ENCODE data around the gene RAB38. TPM values are rescaled to one million over a fixed set of nuclear protein-coding genes. Genes with fewer than 3 reads are reported as not detected.

Gene RAB38
- polyA plus RNA-seq, 1 donor from 2014 or later, result not detected

GRCh38 chr11:88115828-88116755, 59.2 kb downstream of the RAB38 start:
- H4K20me1 ChIP-seq (ENCODE audit: insufficient read depth), result no peaks in the 10 kb centered on the region
- no peaks in the 10 kb centered on the region for H3K27me3 ChIP-seq (ENCODE audit: insufficient read depth, low read depth, low read length)
- H3K36me3 ChIP-seq (ENCODE audit: insufficient read depth, low read length), result no peaks in the 10 kb centered on the region
- no peak overlapping the region for H3K4me2 ChIP-seq (ENCODE audit: low read length)
- no peaks in the 10 kb centered on the region for H3K9me3 ChIP-seq (ENCODE audit: low read length)
- H2AFZ ChIP-seq (ENCODE audit: low read depth, low read length), result no peak overlapping the region
- H3K9me2 ChIP-seq (ENCODE audit: insufficient read depth, low read length), result no peaks in the 10 kb centered on the region
- H3K4me3 ChIP-seq (ENCODE audit: low read length), result no peak overlapping the region
- no peaks in the 10 kb centered on the region for H3F3A ChIP-seq (ENCODE audit: insufficient read depth, low read length, poor library complexity, severe bottlenecking)
- H3K79me2 ChIP-seq (replicated peaks; ENCODE audit: insufficient read depth, low read length), result no peaks in the 10 kb centered on the region
- H3K27ac ChIP-seq (ENCODE audit: low read length), result no peak overlapping the region
- TF ChIP-seq SMC3 (conservative IDR thresholded peaks at IDR 0.05; ENCODE audit: poor library complexity), result no peak
- no peak overlapping the region for H3K9ac ChIP-seq (ENCODE audit: low read length)

- H3K9me3 ChIP-seq (ENCODE audit: low read length), result no peaks in the 10 kb centered on the region
- H3K9ac ChIP-seq (ENCODE audit: low read length), result no peak overlapping the region
- no peaks in the 10 kb centered on the region for H3F3A ChIP-seq (ENCODE audit: insufficient read depth, low read length, poor library complexity, severe bottlenecking)
- no peaks in the 10 kb centered on the region for H3K9me2 ChIP-seq (ENCODE audit: insufficient read depth, low read length)
- H3K27ac ChIP-seq (ENCODE audit: low read length), result no peak overlapping the region
- no peaks in the 10 kb centered on the region for H3K36me3 ChIP-seq (ENCODE audit: insufficient read depth, low read length)
- H3K4me2 ChIP-seq (ENCODE audit: low read length), result no peak overlapping the region
- no peak overlapping the region for H3K4me3 ChIP-seq (ENCODE audit: low read length)
- no peaks in the 10 kb centered on the region for H4K20me1 ChIP-seq (ENCODE audit: insufficient read depth)
- no peaks in the 10 kb centered on the region for H3K27me3 ChIP-seq (ENCODE audit: insufficient read depth, low read depth, low read length)
- no peaks in the 10 kb centered on the region for H3K79me2 ChIP-seq (replicated peaks; ENCODE audit: insufficient read depth, low read length)
- H2AFZ ChIP-seq (ENCODE audit: low read depth, low read length), result no peak overlapping the region
- TF ChIP-seq MXI1 (conservative IDR thresholded peaks at IDR 0.05; ENCODE audit: poor library complexity, severe bottlenecking), result no peak
- TF ChIP-seq EZH2 (IDR thresholded peaks at IDR 0.05; ENCODE audit: borderline replicate concordance, insufficient read depth, low read length, poor library complexity, severe bottlenecking), result no peak
- no peak for TF ChIP-seq POLR2AphosphoS5 (IDR thresholded peaks at IDR 0.05)
- no peak for TF ChIP-seq TAF1 (IDR thresholded peaks at IDR 0.05; ENCODE audit: low read depth)
- TF ChIP-seq SMC3 (conservative IDR thresholded peaks at IDR 0.05; ENCODE audit: poor library complexity), result no peak
- TF ChIP-seq, protein P1, sequence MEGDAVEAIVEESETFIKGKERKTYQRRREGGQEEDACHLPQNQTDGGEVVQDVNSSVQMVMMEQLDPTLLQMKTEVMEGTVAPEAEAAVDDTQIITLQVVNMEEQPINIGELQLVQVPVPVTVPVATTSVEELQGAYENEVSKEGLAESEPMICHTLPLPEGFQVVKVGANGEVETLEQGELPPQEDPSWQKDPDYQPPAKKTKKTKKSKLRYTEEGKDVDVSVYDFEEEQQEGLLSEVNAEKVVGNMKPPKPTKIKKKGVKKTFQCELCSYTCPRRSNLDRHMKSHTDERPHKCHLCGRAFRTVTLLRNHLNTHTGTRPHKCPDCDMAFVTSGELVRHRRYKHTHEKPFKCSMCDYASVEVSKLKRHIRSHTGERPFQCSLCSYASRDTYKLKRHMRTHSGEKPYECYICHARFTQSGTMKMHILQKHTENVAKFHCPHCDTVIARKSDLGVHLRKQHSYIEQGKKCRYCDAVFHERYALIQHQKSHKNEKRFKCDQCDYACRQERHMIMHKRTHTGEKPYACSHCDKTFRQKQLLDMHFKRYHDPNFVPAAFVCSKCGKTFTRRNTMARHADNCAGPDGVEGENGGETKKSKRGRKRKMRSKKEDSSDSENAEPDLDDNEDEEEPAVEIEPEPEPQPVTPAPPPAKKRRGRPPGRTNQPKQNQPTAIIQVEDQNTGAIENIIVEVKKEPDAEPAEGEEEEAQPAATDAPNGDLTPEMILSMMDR (IDR thresholded peaks at IDR 0.05; ENCODE audit: poor library complexity, severe bottlenecking), result no peak
- no peak for TF ChIP-seq RAD21 (conservative IDR thresholded peaks at IDR 0.05)
- no peak for TF ChIP-seq REST (IDR thresholded peaks at IDR 0.05; ENCODE audit: borderline replicate concordance)
- no peak for TF ChIP-seq EP300 (conservative IDR thresholded peaks at IDR 0.05; ENCODE audit: poor library complexity, severe bottlenecking)
These were observed 60.7 kb downstream of the RAB38 start for GRCh38 chr11:88114486-88115045.

Data from neural cell (in vitro differentiated cells).